ENCODE results near the gene LHFPL3. TPM values are rescaled to one million over a fixed set of nuclear protein-coding genes. Genes with fewer than 3 reads are reported as not detected.

The LHFPL3 gene
- total RNA-seq, 4 donors from 2014 or later, result 0.83 TPM; not detected in 3

- Histone ChIP-seq H3K27me3 (no peaks in the 10 kb centered on the region), H3K4me3 (no peak overlapping the region), H3K27ac (no peak overlapping the region), H3K9me3 (no peaks in the 10 kb centered on the region), H3K36me3 (no peaks in the 10 kb centered on the region), H3K4me1 (no peaks in the 10 kb centered on the region)
- no peak for TF ChIP-seq POLR2A (IDR thresholded peaks at IDR 0.05)
- TF ChIP-seq CTCF (IDR thresholded peaks at IDR 0.05), result no peak
- intact Hi-C loops (cut with DNase I; ENCODE audit: low total_unique reads), result no loop called here
- DNase-seq, result no peak
Observed at GRCh38 chr7:104367926-104368325, 39.5 kb downstream of the LHFPL3 start.

- H3K4me3 ChIP-seq, result no peak overlapping the region
- H3K36me3 ChIP-seq, result no peaks in the 10 kb centered on the region
- DNase-seq, result no peak
- H3K27ac ChIP-seq, result no peak overlapping the region
- TF ChIP-seq CTCF (IDR thresholded peaks at IDR 0.05), result no peak
- TF ChIP-seq POLR2A (IDR thresholded peaks at IDR 0.05), result no peak
- no peaks in the 10 kb centered on the region for H3K27me3 ChIP-seq
- no peaks in the 10 kb centered on the region for H3K9me3 ChIP-seq
- intact Hi-C loops (cut with DNase I; ENCODE audit: low total_unique reads), result no loop called here
- no peaks in the 10 kb centered on the region for H3K4me1 ChIP-seq
Observed at GRCh38 chr7:104371216-104371979, 43.0 kb downstream of the LHFPL3 start.

GRCh38 chr7:104371980-104372357 lies 43.6 kb downstream of the LHFPL3 start:
- Histone ChIP-seq H3K4me3 (no peak overlapping the region), H3K9me3 (no peaks in the 10 kb centered on the region), H3K27me3 (no peaks in the 10 kb centered on the region), H3K36me3 (no peaks in the 10 kb centered on the region), H3K4me1 (no peaks in the 10 kb centered on the region), H3K27ac (no peak overlapping the region)
- no peak for DNase-seq
- intact Hi-C loops (cut with DNase I; ENCODE audit: low total_unique reads), result no loop called here
- no peak for TF ChIP-seq POLR2A (IDR thresholded peaks at IDR 0.05)
- no peak for TF ChIP-seq CTCF (IDR thresholded peaks at IDR 0.05)

GRCh38 chr7:104382616-104383015 lies 54.2 kb downstream of the LHFPL3 start:
- no peak for TF ChIP-seq POLR2A (IDR thresholded peaks at IDR 0.05)
- TF ChIP-seq CTCF (IDR thresholded peaks at IDR 0.05), result no peak
- Histone ChIP-seq H3K4me1 (no peaks in the 10 kb centered on the region), H3K27ac (no peak overlapping the region), H3K9me3 (no peaks in the 10 kb centered on the region), H3K4me3 (no peak overlapping the region), H3K36me3 (no peaks in the 10 kb centered on the region), H3K27me3 (peaks cover 0 to 6% of the 10 kb centered on the region in 2 donors)
- intact Hi-C loops (cut with DNase I; ENCODE audit: low total_unique reads), result no loop called here
- no peak for DNase-seq

GRCh38 chr7:104386943-104387342 lies 58.5 kb downstream of the LHFPL3 start:
- H3K4me3 ChIP-seq, result no peak overlapping the region
- H3K27me3 ChIP-seq, result no peaks in the 10 kb centered on the region
- intact Hi-C loops (cut with DNase I; ENCODE audit: low total_unique reads), result no loop called here
- H3K36me3 ChIP-seq, result no peaks in the 10 kb centered on the region
- H3K9me3 ChIP-seq, result no peaks in the 10 kb centered on the region
- DNase-seq, result no peak
- H3K4me1 ChIP-seq, result no peaks in the 10 kb centered on the region
- TF ChIP-seq CTCF (IDR thresholded peaks at IDR 0.05) (no peak), POLR2A (IDR thresholded peaks at IDR 0.05) (no peak)
- no peak overlapping the region for H3K27ac ChIP-seq
